Epithelial cell of alveolus of lung (primary cell): ENCODE results near the gene TNFRSF14. TPM values are rescaled to one million over a fixed set of nuclear protein-coding genes. Genes with fewer than 3 reads are reported as not detected.

Experiments used
- total RNA-seq: library from RNA; depleted of rRNA; stranded (reverse); fragments of >200 nt; gene quantifications from 2 replicates; pipeline ENCODE4 v1.2.1, GENCODE V29; 2015

TNFRSF14 gene
- total RNA-seq: 8.8 and 17.6 TPM in 2 replicates

GRCh38 chr1:2556277-2556677 lies at the start of gene TNFRSF14:
Gene TNFRSF14 (plus strand): TSS chr1:2556371. CDS start chr1:2556665, 294 bp downstream.

GRCh38 chr1:2525920-2526823 lies 30.0 kb upstream of the TNFRSF14 start, which contains the start of gene PANK4:
Gene PANK4 (minus strand): TSS chr1:2526596. CDS start chr1:2526587, 9 bp downstream.

GRCh38 chr1:2529784-2530512 lies 26.2 kb upstream of the TNFRSF14 start, which contains the start of gene HES5:
Gene HES5 (minus strand): TSS chr1:2530263. CDS start chr1:2530164, 99 bp downstream.

GRCh38 chr1:2586154-2587070 lies 30.2 kb downstream of the TNFRSF14 start, which contains the start of gene PRXL2B:
Gene PRXL2B (plus strand): TSS chr1:2586777. CDS start chr1:2586886, 109 bp downstream.

Other genes with a start within 250 kb of the TNFRSF14 start
- 3.4 and 4.5 TPM in 2 replicates for gene MORN1, start 164.8 kb upstream of the TNFRSF14 start, total RNA-seq
- gene RER1, start 164.5 kb upstream of the TNFRSF14 start, total RNA-seq: 76.4 and 78.5 TPM in 2 replicates
- gene PEX10, start 143.8 kb upstream of the TNFRSF14 start, total RNA-seq: 14.1 and 37.9 TPM in 2 replicates
- gene PLCH2, start 80.1 kb upstream of the TNFRSF14 start, total RNA-seq: not detected in 2 replicates
- 17.7 and 26.4 TPM in 2 replicates for gene PANK4, start 29.8 kb upstream of the TNFRSF14 start, total RNA-seq
- not detected in 2 replicates for gene HES5, start 26.1 kb upstream of the TNFRSF14 start, total RNA-seq
- 16.2 and 19.4 TPM in 2 replicates for gene PRXL2B, start 30.4 kb downstream of the TNFRSF14 start, total RNA-seq
- 0.32 and 0.39 TPM in 2 replicates for gene MMEL1, start 76.6 kb downstream of the TNFRSF14 start, total RNA-seq
- gene TTC34, start 245.3 kb downstream of the TNFRSF14 start, total RNA-seq: 0.26 and 0.32 TPM in 2 replicates